SK-N-SH (cell line): ENCODE results near the gene RAB3IL1. TPM values are rescaled to one million over a fixed set of nuclear protein-coding genes. Genes with fewer than 3 reads are reported as not detected.
A peak's percentile ranks its signal among the peaks of the same experiment; 100 is the strongest.

ENCODE experiments used
- CTCF ChIA-PET: fragments of 300-600, 350-600 bp; formaldehyde crosslinking; extraction: SDS; loops from one replicate; lab custom pipeline; 2021; lab: Yijun Ruan, JAX
- POLR2A ChIA-PET: fragments of 350-600 bp; sonication (Branson Sonifier 250); formaldehyde crosslinking; extraction: SDS; loops from one replicate; lab custom pipeline; 2020; ENCODE audit warnings: antibody characterized with exemption, inconsistent platforms; lab: Yijun Ruan, JAX
- DNase-seq: peaks from one replicate; pipeline ENCODE4 v3.0.0; 2012
- H2AFZ ChIP-seq: fragments of 200-600 bp; sonication (generic); 2 replicates; pipeline ENCODE4 v1.8.1; 2016; ENCODE audit warnings: antibody characterized with exemption, mild to moderate bottlenecking, low read depth
- H3F3A ChIP-seq: fragments of 200-600 bp; sonication (generic); replicated peaks from 2 replicates; pipeline ENCODE3; 2016; ENCODE audit warnings: antibody characterized with exemption, mild to moderate bottlenecking; ENCODE audit not compliant: insufficient read depth
- H3K27ac ChIP-seq, 2 experiments: fragments of 200-500 bp in 1 of 2; fragments of 200-600 bp in 1 of 2; sonication (Bioruptor generic) in 1 of 2; sonication (generic), shearing (Covaris generic) in 1 of 2; 2 replicates each; pipeline versions ENCODE4 v1.5.1 to v1.6.1; 2014 to 2016; ENCODE audit warnings: low read depth in 2 of 2, inconsistent platforms in 1 of 2, low read length in 1 of 2, mild to moderate bottlenecking in 1 of 2, mixed read lengths in 1 of 2
- H3K27me3 ChIP-seq: fragments of 200-600 bp; sonication (generic), shearing (Covaris generic); 2 replicates; pipeline ENCODE4 v1.6.1; 2016; ENCODE audit warnings: mixed run types; ENCODE audit not compliant: insufficient read depth
- H3K36me3 ChIP-seq, 2 experiments: fragments of 200-500 bp in 1 of 2; fragments of 200-600 bp in 1 of 2; sonication (Bioruptor generic) in 1 of 2; sonication (generic) in 1 of 2; replicated peaks in 1 of 2; 2 replicates each; pipeline versions ENCODE3 to v1.5.1; 2014 to 2016; ENCODE audit warnings: low read length in 1 of 2, mild to moderate bottlenecking in 1 of 2; ENCODE audit not compliant: insufficient read depth in 2 of 2, control insufficient read depth in 1 of 2
- H3K4me1 ChIP-seq, 2 experiments: fragments of 200-500 bp in 1 of 2; fragments of 200-600 bp in 1 of 2; sonication (Bioruptor generic) in 1 of 2; sonication (generic), shearing (Covaris generic) in 1 of 2; 2 replicates each; pipeline versions ENCODE4 v1.5.1 to v1.6.1; 2014 to 2016; ENCODE audit warnings: low read depth in 1 of 2, low read length in 1 of 2, mixed run types in 1 of 2; ENCODE audit not compliant: insufficient read depth in 2 of 2, control insufficient read depth in 1 of 2
- H3K4me2 ChIP-seq: fragments of 200-600 bp; sonication (generic), shearing (Covaris generic); 2 replicates; pipeline ENCODE4 v1.6.1; 2017; ENCODE audit warnings: mixed run types
- H3K4me3 ChIP-seq, 2 experiments: fragments of 200-500 bp in 1 of 2; fragments of 200-600 bp in 1 of 2; sonication (Bioruptor generic) in 1 of 2; sonication (generic), shearing (Covaris generic) in 1 of 2; 2 replicates each; pipeline versions ENCODE4 v1.5.1 to v1.8.1; 2014 to 2016; ENCODE audit warnings: low read depth in 2 of 2, inconsistent platforms in 1 of 2, low read length in 1 of 2, mild to moderate bottlenecking in 1 of 2, mixed read lengths in 1 of 2, moderate library complexity in 1 of 2
- H3K79me2 ChIP-seq: fragments of 200-600 bp; sonication (generic); 2 replicates; pipeline ENCODE4 v1.8.1; 2017; ENCODE audit warnings: mild to moderate bottlenecking; ENCODE audit not compliant: insufficient read depth
- H3K9ac ChIP-seq: fragments of 200-600 bp; sonication (generic); 2 replicates; pipeline ENCODE4 v1.6.1; 2017; ENCODE audit warnings: mixed run types
- H3K9me2 ChIP-seq: fragments of 200-600 bp; sonication (generic); 2 replicates; pipeline ENCODE4 v1.6.1; 2017; ENCODE audit warnings: mixed run types
- H3K9me3 ChIP-seq: fragments of 200-600 bp; sonication (generic); 2 replicates; pipeline ENCODE4 v1.6.1; 2017; ENCODE audit warnings: mixed run types, mild to moderate bottlenecking, moderate library complexity
- H4K20me1 ChIP-seq: fragments of 200-600 bp; sonication (generic); 2 replicates; pipeline ENCODE4 v1.6.1; 2017; ENCODE audit warnings: mild to moderate bottlenecking, mixed run types; ENCODE audit not compliant: insufficient read depth
- POLR2AphosphoS5 ChIP-seq: IDR thresholded peaks from 2 replicates; pipeline ENCODE4 v1.6.1; 2012; ENCODE audit warnings: low read depth, low read length
- REST ChIP-seq: IDR thresholded peaks from 2 replicates; pipeline ENCODE4 v1.6.1; 2012; ENCODE audit warnings: mild to moderate bottlenecking, low read depth, low read length, moderate library complexity
- RFX5 ChIP-seq: IDR thresholded peaks from 2 replicates; pipeline ENCODE4 v1.6.1; 2012; ENCODE audit warnings: mild to moderate bottlenecking, improper control_type of control experiment, low read length
- RXRA ChIP-seq: IDR thresholded peaks from 2 replicates; pipeline ENCODE4 v1.4.0; 2012; ENCODE audit warnings: low read depth, mild to moderate bottlenecking, borderline replicate concordance
- YY1 ChIP-seq: IDR thresholded peaks from 2 replicates; pipeline ENCODE4 v1.4.0; 2012; ENCODE audit warnings: low read depth, mild to moderate bottlenecking
- WGBS: methylation state at CpG from one replicate; pipeline ENCODE4 v1.1.6; 2017; ENCODE audit warnings: low lambda C conversion rate; 5-methylcytosine and 5-hydroxymethylcytosine counted together
- polyA plus RNA-seq, 3 experiments: library from polyadenylated mRNA; depleted of rRNA; stranded (reverse); fragments of >200 nt; gene quantifications; 2 replicates each; pipeline ENCODE4 v1.2.3, GENCODE V29; 2012

The RAB3IL1 gene
- polyA plus RNA-seq, 1 of the 3 experiments (the other 2 are of a cell fraction) = 10.2 TPM

- no peaks in the 10 kb centered on the region for H4K20me1 ChIP-seq
- ChIA-PET POLR2A (no interaction called here), CTCF (interaction anchor here (1.8 to 2.4 kb wide), 2 partner anchors 14 to 43 kb away, joined by 5 to 10 read pairs; no protein-coding TSS in a partner anchor)
- H3K9me3 ChIP-seq = no peaks in the 10 kb centered on the region
- H3K9ac ChIP-seq = no peak overlapping the region
- H3K4me3 ChIP-seq = no peak overlapping the region
- H2AFZ ChIP-seq = no peak overlapping the region
- no peak for DNase-seq
- peaks cover 3 to 7% of the 10 kb centered on the region in 2 experiments; a peak in 2 of 4 replicates for H3K4me1 ChIP-seq
- H3K79me2 ChIP-seq = no peaks in the 10 kb centered on the region
- no peaks in the 10 kb centered on the region for H3F3A ChIP-seq
- no peak overlapping the region; a peak in 1 of 4 replicates for H3K27ac ChIP-seq
- H3K9me2 ChIP-seq = no peaks in the 10 kb centered on the region
- WGBS = 88% methylated on average over 8 of the region's 12 CpGs
- H3K36me3 ChIP-seq = peaks cover 12 to 45% of the 10 kb centered on the region in 2 experiments
- no peaks in the 10 kb centered on the region for H3K27me3 ChIP-seq
- H3K4me2 ChIP-seq = no peak overlapping the region
- TF ChIP-seq RXRA = no peak
- 0 out of 2 replicates have a peak, but pooled peaks have one; percentile 44 for TF ChIP-seq REST
Observed at GRCh38 chr11:61855939-61856680, 61.3 kb downstream of the RAB3IL1 start.

- no peaks in the 10 kb centered on the region for H3F3A ChIP-seq
- H3K27ac ChIP-seq = no peak overlapping the region; a peak in 1 of 4 replicates
- H3K4me2 ChIP-seq = no peak overlapping the region
- TF ChIP-seq POLR2AphosphoS5 (no peak), RFX5 (no peak), YY1 (no peak)
- no peaks in the 10 kb centered on the region for H3K27me3 ChIP-seq
- no peaks in the 10 kb centered on the region for H3K9me2 ChIP-seq
- peaks cover 3 to 7% of the 10 kb centered on the region in 2 experiments; a peak in 2 of 4 replicates for H3K4me1 ChIP-seq
- ChIA-PET POLR2A (no interaction called here), CTCF (interaction anchor here (1.0 to 1.9 kb wide), 6 partner anchors 9 to 253 kb away, joined by 3 to 6 read pairs (median 4); no protein-coding TSS in a partner anchor)
- 95% methylated on average over 8 of the region's 14 CpGs for WGBS
- no peak overlapping the region for H2AFZ ChIP-seq
- no peak overlapping the region for H3K4me3 ChIP-seq
- H4K20me1 ChIP-seq = no peaks in the 10 kb centered on the region
- no peak overlapping the region for H3K9ac ChIP-seq
- DNase-seq = no peak
- no peaks in the 10 kb centered on the region for H3K9me3 ChIP-seq
- H3K36me3 ChIP-seq = peaks cover 12 to 52% of the 10 kb centered on the region in 2 experiments
- no peaks in the 10 kb centered on the region for H3K79me2 ChIP-seq
Observed at GRCh38 chr11:61854966-61855714, 62.2 kb downstream of the RAB3IL1 start.
